Measurements from ENCODE around the gene ECE1. TPM values are rescaled to one million over a fixed set of nuclear protein-coding genes. Genes with fewer than 3 reads are reported as not detected.
A peak's percentile ranks its signal among the peaks of the same experiment; 100 is the strongest.

The ECE1 gene
- total RNA-seq, 3 donors from 2014 or later, result 121 to 168 (median 149) TPM

DNA sequence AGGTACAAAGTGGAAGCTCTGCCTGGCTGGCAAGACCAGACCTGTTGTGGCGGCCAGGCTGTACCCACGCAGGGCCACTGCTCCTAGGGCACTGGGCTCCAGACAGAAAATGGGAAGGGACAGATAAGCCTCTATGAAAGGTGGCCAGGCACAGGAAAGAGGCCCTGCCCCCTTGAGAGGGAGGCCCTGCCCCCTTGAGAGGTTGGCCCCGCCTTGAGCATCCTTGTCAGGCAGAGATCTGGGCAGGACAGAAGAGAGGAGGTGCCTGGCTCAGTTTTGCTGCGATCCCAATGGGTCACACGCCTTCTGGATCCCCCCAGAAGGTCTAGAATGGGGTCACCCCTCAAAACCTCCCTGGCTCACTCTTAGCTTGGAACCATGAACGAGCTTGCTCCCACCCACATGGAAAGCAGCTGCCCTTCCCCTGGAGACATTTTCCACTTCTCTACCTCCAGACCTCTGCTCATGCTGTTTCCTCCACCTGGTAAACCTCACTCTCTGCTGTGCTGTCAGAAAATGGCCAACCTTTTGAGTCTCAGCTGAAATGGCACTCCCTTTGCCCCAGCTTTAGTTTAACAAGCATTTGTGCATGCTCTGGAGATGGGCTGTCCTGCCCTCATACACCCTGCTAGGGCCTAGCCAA, 17.5 kb upstream of the ECE1 start:
- ATAC-seq (peak; percentile 60 to 65), DNase-seq (no peak)
- Mint-ChIP-seq H3K4me1 (ENCODE audit: low read depth) (peaks cover 56% of the 10 kb centered on the region), H3K4me3 (no peak overlapping the region), H3K27me3 (ENCODE audit: low read depth) (no peaks in the 10 kb centered on the region), H3K36me3 (ENCODE audit: insufficient read depth) (no peaks in the 10 kb centered on the region), H3K9me3 (no peaks in the 10 kb centered on the region)

DNA sequence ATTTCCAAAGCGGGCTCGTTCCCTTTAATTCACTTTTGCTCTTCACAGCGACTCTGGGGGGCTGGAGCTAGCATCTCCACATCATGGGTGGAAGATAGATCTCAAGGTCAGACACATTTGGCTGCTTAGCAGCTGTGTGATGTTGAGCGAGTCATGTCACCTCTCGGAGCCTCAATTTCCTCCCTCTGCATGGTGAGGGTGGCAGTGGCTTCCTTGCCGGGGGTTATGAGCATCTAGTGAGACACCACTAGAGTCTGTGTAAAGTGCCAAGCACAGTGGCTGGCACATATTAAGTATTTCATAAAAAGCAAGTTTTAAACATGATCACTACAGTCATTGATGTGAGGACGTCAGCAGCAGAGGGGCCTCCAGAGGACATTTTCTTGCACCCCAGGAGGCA, 16.9 kb upstream of the ECE1 start:
- ATAC-seq (peak in 1 of 2 donors; percentile 50), DNase-seq (no peak)
- Mint-ChIP-seq H3K27me3 (ENCODE audit: low read depth) (no peaks in the 10 kb centered on the region), H3K9me3 (no peaks in the 10 kb centered on the region), H3K4me3 (no peak overlapping the region), H3K36me3 (ENCODE audit: insufficient read depth) (peaks cover under 1% of the 10 kb centered on the region), H3K4me1 (ENCODE audit: low read depth) (peaks cover 60% of the 10 kb centered on the region)

DNA sequence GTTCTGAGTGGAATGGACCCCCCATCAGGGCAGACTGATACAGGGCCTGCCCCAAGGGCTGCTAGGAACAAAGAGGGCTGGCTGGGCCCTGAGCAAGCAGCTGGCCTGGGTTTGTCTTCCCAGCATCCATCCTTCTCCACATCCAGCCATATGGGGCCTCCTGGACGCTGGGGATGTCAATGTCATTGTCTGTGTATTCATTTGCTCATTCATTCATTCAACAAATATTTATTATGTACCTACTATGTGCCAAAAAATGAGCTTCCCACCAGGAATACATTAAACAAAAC, 15.6 kb upstream of the ECE1 start:
- no peaks in the 10 kb centered on the region for H3K9me3 Mint-ChIP-seq
- peaks cover 2% of the 10 kb centered on the region for H3K36me3 Mint-ChIP-seq (ENCODE audit: insufficient read depth)
- DNase-seq (no peak), ATAC-seq (no peak)
- H3K4me3 Mint-ChIP-seq, result no peak overlapping the region
- no peaks in the 10 kb centered on the region for H3K27me3 Mint-ChIP-seq (ENCODE audit: low read depth)
- peaks cover 61% of the 10 kb centered on the region for H3K4me1 Mint-ChIP-seq (ENCODE audit: low read depth)

DNA sequence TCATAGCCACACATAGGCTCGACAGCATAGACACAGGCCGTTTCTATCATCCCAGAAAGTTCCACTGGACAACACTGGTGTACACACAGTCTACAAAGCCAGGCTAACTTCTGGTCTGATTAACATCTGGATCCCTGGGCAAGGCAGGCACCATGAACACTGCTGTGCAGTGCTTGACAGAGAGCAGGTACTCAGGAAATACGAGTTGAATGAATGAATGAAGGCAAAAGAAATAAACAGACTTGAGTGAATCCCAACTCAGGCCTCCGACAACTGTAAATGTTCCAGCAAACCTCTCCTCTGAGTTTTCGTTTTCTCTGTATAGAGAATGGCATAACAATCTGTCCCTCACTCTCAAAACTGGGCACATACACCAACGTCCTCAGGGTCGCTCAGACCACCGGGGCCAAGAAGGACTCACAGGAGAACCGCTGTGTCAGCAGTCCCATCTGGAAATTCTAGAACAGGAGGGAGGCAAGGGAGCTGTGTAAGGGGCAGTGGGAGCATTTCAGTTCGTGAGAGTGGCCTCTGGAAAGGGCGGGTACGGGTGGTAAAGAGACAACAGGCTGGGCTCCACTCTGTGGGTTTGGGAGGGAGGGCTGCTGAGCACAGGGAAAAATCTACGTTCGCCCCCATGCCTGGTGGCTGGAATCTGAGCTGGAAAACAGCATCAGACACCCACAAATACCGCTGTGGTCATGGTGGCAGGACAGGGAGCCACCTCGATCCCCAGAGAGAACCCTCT, 15.1 kb upstream of the ECE1 start:
- ATAC-seq (no peak), DNase-seq (no peak)
- Mint-ChIP-seq H3K36me3 (ENCODE audit: insufficient read depth) (peaks cover 4% of the 10 kb centered on the region), H3K4me3 (no peak overlapping the region), H3K9me3 (no peaks in the 10 kb centered on the region), H3K4me1 (ENCODE audit: low read depth) (peaks cover 61% of the 10 kb centered on the region), H3K27me3 (ENCODE audit: low read depth) (no peaks in the 10 kb centered on the region)

DNA sequence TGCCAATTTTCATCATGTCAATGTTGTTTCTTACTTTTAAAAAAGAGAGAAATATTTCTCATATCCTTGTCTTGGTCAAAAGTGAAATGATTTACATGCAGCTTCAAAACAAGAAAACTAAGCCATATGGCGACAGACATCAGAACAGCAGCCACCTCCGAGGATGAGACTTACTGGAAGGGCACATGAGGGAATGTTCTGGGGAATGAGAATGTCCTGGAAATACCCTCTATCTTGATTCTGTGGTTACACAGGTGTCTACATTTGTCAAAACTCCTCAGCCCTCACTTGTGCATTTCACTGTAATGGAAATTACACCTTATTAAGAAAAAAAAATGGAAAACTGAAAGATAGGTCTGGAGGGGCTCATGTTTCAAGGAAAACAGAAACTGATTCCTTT, 14.2 kb upstream of the ECE1 start:
- no peaks in the 10 kb centered on the region for H3K27me3 Mint-ChIP-seq (ENCODE audit: low read depth)
- H3K4me3 Mint-ChIP-seq, result no peak overlapping the region
- DNase-seq, result no peak
- peaks cover 67% of the 10 kb centered on the region for H3K4me1 Mint-ChIP-seq (ENCODE audit: low read depth)
- no peaks in the 10 kb centered on the region for H3K9me3 Mint-ChIP-seq
- peaks cover 4% of the 10 kb centered on the region for H3K36me3 Mint-ChIP-seq (ENCODE audit: insufficient read depth)
- ATAC-seq, result no peak

DNA sequence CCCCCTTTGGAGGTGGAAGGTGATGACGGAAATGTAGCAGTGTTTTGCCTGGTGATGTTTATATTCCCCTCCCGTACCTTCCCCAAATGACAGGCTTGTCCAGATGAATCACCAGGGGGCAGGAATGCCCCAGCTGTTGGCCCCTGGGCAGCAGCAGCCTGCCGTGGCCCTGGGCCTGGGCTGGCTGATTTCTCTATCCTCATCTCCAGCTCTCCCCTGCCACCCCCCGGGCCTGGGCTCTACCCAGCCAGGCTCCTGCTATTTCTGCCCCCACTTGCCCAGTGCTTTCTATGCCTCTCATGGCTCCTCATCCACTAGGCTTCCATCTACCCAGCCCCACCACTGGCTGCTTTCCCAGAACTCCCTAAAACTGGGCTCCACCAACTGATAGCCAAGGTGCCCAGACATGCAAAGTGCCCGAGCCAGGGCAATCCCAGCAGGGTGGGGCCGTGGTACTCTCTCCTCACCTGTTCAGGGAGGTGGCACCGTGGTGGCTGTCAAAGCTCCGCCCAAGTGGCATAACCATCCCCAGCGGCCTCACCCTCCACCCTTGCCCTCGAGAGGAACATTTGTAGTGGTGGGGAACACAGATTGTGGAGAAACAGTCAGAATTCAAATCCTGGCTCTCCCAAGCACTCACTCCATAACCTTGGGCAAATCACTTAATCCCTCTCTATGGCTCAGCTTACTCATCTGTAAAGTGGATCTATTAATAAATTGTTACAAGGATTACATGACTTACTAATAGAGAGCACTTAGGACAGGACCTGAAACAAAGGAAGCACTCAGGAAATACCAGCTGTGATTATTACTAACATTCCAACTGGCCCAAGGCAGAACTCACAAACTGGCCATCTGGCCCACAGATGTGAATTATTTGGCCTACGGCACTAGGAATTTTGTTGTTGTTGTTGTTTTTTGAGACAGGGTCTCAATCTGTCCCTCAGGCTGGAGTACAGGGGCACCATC, 12.8 kb upstream of the ECE1 start:
- H3K9me3 Mint-ChIP-seq, result no peaks in the 10 kb centered on the region

DNA sequence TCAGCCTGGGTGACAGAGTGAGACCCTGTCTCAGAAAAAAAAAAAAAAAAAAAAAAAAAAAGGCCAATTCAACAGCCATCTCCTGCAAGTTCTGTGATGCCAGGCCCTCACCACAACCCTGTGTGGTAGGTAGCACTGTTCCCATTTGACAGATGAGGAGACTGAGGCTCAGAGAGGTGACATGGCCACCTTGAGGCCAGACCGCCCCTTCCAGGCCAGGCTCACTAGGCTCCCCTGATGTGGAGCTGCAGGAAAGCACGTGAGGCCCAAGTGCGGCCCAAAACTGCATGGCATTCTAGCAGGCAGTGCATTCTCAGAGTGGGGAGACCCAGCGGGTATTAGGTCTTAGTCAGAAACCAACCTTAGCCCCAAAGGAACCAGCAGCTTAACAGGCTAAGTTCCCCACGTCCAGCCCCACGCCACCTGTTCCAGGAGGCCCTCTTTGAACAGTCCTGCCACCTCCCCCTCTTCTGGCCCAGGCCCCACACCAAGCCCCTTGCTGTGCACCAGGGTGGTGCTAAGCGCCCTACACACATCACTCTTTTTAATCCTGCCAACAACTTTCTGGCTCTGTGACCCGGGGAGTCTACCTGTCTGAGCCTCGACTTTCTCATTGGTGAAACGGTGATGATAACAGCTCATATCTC, 11.7 kb upstream of the ECE1 start:
- no peaks in the 10 kb centered on the region for H3K27me3 Mint-ChIP-seq (ENCODE audit: low read depth)
- no peak overlapping the region for H3K4me3 Mint-ChIP-seq
- ATAC-seq (no peak), DNase-seq (no peak)
- peaks cover 10% of the 10 kb centered on the region for H3K36me3 Mint-ChIP-seq (ENCODE audit: insufficient read depth)
- H3K9me3 Mint-ChIP-seq, result no peaks in the 10 kb centered on the region
- H3K4me1 Mint-ChIP-seq (ENCODE audit: low read depth), result peaks cover 69% of the 10 kb centered on the region

More for the DNA sequence above, 12.8 kb upstream of the ECE1 start:
- DNase-seq (no peak), ATAC-seq (no peak)
- Mint-ChIP-seq H3K36me3 (ENCODE audit: insufficient read depth) (peaks cover 7% of the 10 kb centered on the region), H3K4me3 (no peak overlapping the region), H3K27me3 (ENCODE audit: low read depth) (no peaks in the 10 kb centered on the region), H3K4me1 (ENCODE audit: low read depth) (peaks cover 70% of the 10 kb centered on the region)

DNA sequence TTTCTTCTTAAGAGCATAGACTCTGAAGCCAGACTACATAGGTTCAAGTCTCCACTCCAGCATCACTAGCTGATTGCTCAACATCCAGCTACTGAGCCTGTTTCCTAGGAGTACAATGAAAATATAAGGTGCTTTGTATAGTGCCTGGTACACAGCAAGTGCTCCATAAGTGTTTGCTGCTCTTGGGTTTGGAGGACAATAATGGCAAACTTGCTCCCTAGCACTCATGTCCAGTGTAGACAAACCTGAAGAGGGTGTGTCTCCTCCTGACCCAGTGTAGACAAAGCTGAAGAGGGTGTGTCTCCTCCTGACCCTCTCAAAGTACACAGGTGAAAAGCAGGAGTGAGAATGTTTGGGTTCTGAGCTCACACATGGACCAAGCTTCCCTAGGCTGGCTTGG, 10.5 kb upstream of the ECE1 start:
- ATAC-seq (no peak), DNase-seq (no peak)
- Mint-ChIP-seq H3K27me3 (ENCODE audit: low read depth) (no peaks in the 10 kb centered on the region), H3K4me1 (ENCODE audit: low read depth) (peaks cover 75% of the 10 kb centered on the region), H3K4me3 (no peak overlapping the region), H3K36me3 (ENCODE audit: insufficient read depth) (peaks cover 10% of the 10 kb centered on the region), H3K9me3 (no peaks in the 10 kb centered on the region)

DNA sequence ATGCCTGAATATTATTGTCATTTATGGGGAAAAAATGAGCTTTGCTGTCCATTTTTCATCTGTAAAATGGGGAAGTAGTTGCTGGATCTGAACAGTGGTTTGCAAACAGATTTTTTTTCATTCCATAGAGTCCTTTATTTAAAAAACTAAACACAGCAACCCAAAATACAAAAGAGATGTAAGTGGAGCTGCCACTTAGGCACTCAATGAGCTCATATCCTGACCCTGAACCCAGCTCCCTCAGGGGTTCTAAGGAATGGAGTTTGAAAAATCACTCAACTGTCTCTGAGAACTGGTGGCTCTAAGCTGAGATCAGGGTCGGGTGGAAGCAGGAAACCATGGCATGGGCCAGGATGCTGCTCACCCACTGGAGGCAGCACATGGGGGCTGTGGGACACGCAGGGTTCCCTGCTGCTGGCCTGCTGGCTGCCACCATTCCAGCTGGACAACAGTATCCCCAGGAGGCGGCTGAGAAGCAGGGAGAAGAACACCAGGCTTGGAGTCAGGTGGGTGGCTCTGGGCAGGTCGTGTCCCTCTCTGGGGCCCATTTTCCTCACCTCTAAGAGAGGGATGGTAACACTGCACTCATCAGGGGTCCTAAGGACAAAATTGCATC, 9.6 kb upstream of the ECE1 start:
- DNase-seq (no peak), ATAC-seq (no peak)
- Mint-ChIP-seq H3K36me3 (ENCODE audit: insufficient read depth) (peaks cover 10% of the 10 kb centered on the region), H3K4me3 (no peak overlapping the region), H3K4me1 (ENCODE audit: low read depth) (peaks cover 78% of the 10 kb centered on the region), H3K9me3 (no peaks in the 10 kb centered on the region), H3K27me3 (ENCODE audit: low read depth) (no peaks in the 10 kb centered on the region)

DNA sequence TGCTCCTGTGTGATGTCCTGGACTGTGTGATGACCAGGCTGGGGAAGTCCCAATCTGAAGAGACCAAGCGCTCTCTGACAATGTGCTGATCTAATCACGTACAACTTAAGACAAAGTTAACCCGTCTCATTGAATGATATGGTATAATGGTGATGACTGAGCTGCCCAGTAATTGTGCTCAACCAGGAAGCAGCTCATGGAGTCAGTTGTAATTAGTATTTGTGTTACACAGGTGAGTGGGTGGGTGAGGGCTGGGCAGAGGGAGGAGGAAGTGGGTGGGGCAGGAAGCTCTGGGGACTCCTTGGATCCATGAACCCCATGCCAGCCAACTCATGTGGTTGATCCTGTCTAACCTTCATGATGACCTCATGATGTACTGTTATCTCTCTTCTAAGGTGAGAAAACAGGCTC, 8.7 kb upstream of the ECE1 start:
- no peak overlapping the region for H3K4me3 Mint-ChIP-seq
- H3K9me3 Mint-ChIP-seq, result no peaks in the 10 kb centered on the region
- peaks cover 80% of the 10 kb centered on the region for H3K4me1 Mint-ChIP-seq (ENCODE audit: low read depth)
- no peaks in the 10 kb centered on the region for H3K27me3 Mint-ChIP-seq (ENCODE audit: low read depth)
- DNase-seq (no peak), ATAC-seq (no peak)
- H3K36me3 Mint-ChIP-seq (ENCODE audit: insufficient read depth), result peaks cover 10% of the 10 kb centered on the region

DNA sequence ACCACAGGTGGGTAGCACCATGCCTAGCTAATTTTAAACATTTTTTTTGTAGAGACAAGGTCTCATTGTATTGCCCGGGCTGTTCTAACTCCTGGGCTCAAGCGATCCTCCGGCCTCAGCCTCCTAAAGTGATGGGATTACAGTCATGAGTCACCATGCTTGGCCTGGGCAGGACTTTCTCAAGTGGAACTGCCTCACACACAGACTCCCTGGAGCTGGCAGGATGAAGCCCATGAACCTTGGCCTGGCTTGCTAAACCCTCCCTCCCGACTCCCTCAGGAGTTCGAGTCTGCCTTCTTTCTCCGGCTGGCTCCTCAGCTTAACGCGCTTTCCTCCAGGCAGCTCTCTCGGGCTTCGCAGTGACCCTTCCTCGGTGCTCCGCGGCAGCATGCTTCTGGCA, 7.7 kb upstream of the ECE1 start:
- no peaks in the 10 kb centered on the region for H3K9me3 Mint-ChIP-seq
- peaks cover 87% of the 10 kb centered on the region for H3K4me1 Mint-ChIP-seq (ENCODE audit: low read depth)
- H3K27me3 Mint-ChIP-seq (ENCODE audit: low read depth), result no peaks in the 10 kb centered on the region
- no peak for DNase-seq
- no peak overlapping the region for H3K4me3 Mint-ChIP-seq
- ATAC-seq, result no peak
- peaks cover 10% of the 10 kb centered on the region for H3K36me3 Mint-ChIP-seq (ENCODE audit: insufficient read depth)

DNA sequence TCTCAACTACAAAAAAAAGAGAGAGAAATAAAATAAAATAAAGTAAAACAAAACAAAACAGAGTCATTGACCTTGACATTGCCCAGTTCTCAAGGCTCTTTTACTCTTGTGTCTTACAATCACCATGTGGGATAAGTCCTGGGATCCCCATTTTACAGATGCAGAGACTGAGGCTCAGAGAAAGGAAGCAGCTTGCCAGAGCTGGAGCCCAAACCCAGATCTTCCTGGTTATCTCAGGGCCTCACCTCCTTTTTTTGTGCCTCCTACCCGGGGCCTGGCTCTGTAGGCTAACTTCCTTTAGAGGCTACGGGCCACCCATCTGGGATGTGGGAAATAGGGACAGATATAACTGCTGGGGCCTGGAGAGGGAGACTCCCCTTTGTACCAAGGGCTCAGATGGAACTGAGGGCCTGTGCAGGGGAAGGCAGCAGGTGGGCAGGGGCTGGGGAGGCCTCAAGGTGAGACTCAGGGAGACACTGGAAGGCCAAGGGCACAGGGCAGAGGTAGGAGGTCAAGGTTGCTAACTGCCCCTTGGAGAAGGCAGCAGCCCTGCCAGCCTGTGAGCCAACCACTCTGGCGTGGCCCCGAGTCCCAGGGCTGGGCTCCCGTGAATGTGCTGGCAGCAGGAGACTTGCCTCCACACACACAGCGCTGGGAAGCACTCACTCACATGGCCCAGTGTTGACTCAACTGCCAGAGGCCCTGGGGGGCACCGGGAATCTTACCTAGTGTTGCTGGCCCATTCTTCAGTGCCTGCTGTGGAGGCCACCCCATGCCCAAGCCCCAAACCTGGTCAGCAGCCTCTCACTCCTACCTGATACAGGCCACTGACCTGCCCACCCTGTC, 6.5 kb upstream of the ECE1 start:
- H3K27me3 Mint-ChIP-seq (ENCODE audit: low read depth), result no peaks in the 10 kb centered on the region
- peaks cover 89% of the 10 kb centered on the region for H3K4me1 Mint-ChIP-seq (ENCODE audit: low read depth)
- no peak overlapping the region for H3K4me3 Mint-ChIP-seq
- no peak for ATAC-seq
- no peaks in the 10 kb centered on the region for H3K9me3 Mint-ChIP-seq
- H3K36me3 Mint-ChIP-seq (ENCODE audit: insufficient read depth), result peaks cover 8% of the 10 kb centered on the region
- DNase-seq, result no peak

DNA sequence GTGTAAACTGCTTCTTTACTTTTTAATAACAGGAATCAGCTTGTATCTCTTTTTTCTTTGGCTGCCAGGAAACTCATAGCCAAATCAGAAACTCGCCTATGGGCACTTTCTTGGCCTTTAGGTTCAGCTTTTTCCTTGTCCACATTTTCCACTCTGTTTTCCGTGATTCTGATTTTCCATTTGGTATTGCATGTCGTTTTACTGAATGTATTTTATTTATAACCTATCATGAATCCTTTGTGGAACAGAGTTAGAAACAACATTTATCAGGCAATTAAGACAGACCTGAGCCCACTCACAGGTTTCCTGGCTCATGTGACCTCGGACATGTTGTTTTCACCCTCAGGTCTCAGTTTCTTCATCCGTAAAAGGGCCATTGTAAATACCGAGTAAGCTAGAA, 5.3 kb upstream of the ECE1 start:
- H3K27me3 Mint-ChIP-seq (ENCODE audit: low read depth), result no peaks in the 10 kb centered on the region
- peaks cover 96% of the 10 kb centered on the region for H3K4me1 Mint-ChIP-seq (ENCODE audit: low read depth)
- ATAC-seq, result no peak
- peaks cover 6% of the 10 kb centered on the region for H3K36me3 Mint-ChIP-seq (ENCODE audit: insufficient read depth)
- no peak for DNase-seq
- H3K9me3 Mint-ChIP-seq, result no peaks in the 10 kb centered on the region
- peak overlapping the region; percentile 35 for H3K4me3 Mint-ChIP-seq
